Progenitor cell of endocrine pancreas (in vitro differentiated cells): ENCODE data around the gene PDHX. TPM values are rescaled to one million over a fixed set of nuclear protein-coding genes. Genes with fewer than 3 reads are reported as not detected.
A peak's percentile ranks its signal among the peaks of the same experiment; 100 is the strongest.

Experiments
- DNase-seq: peaks from one replicate; pipeline ENCODE4 v3.0.0; 2021; ENCODE audit warnings: low spot score; ENCODE audit not compliant: unreplicated experiment
- H3K27ac Mint-ChIP-seq: 2 replicates; pipeline ENCODE4 v1.8.0; 2021; ENCODE audit warnings: mild to moderate bottlenecking, moderate library complexity, mixed read lengths
- H3K27me3 Mint-ChIP-seq: 2 replicates; pipeline ENCODE4 v1.8.0; 2021; ENCODE audit warnings: mixed read lengths
- H3K36me3 Mint-ChIP-seq: 2 replicates; pipeline ENCODE4 v1.8.0; 2022; ENCODE audit warnings: mixed read lengths; ENCODE audit not compliant: insufficient read depth
- H3K4me1 Mint-ChIP-seq: 2 replicates; pipeline ENCODE4 v1.8.0; 2021; ENCODE audit warnings: low read depth, mixed read lengths
- H3K4me3 Mint-ChIP-seq: 2 replicates; pipeline ENCODE4 v1.8.0; 2021; ENCODE audit warnings: low read depth, mild to moderate bottlenecking, moderate library complexity, mixed read lengths
- H3K9me3 Mint-ChIP-seq: 2 replicates; pipeline ENCODE4 v1.8.0; 2021; ENCODE audit warnings: low read depth, mixed read lengths
- CTCF ChIP-seq: fragments of 200-600 bp; sonication (generic); IDR thresholded peaks from one replicate; pipeline ENCODE4 v1.5.0; 2021; ENCODE audit warnings: antibody characterized with exemption, mild to moderate bottlenecking; ENCODE audit not compliant: unreplicated experiment
- total RNA-seq: library from RNA; stranded (reverse); gene quantifications from 2 replicates; pipeline ENCODE4 v1.2.1, GENCODE V29; 2021

PDHX gene
- total RNA-seq, 1 donor from 2014 or later, result 39.9 TPM

- DNase-seq, result no peak
- Mint-ChIP-seq H3K4me1 (peaks cover 35% of the 10 kb centered on the region), H3K9me3 (peaks cover 12% of the 10 kb centered on the region), H3K27ac (peak overlapping the region; percentile 18), H3K27me3 (no peaks in the 10 kb centered on the region), H3K36me3 (peaks cover 42% of the 10 kb centered on the region), H3K4me3 (no peak overlapping the region)
- TF ChIP-seq CTCF, result no peak
Measured at GRCh38 chr11:34977089-34977912, 60.9 kb downstream of the PDHX start.

GRCh38 chr11:34978236-34979191, 62.1 kb downstream of the PDHX start:
- DNase-seq, result no peak
- peak overlapping the region; percentile 89 for H3K27ac Mint-ChIP-seq
- no peak for TF ChIP-seq CTCF

GRCh38 chr11:34984514-34984913, 68.1 kb downstream of the PDHX start:
- no peak for DNase-seq
- Mint-ChIP-seq H3K4me3 (no peak overlapping the region), H3K9me3 (peaks cover 11% of the 10 kb centered on the region), H3K27me3 (no peaks in the 10 kb centered on the region), H3K4me1 (peaks cover 14% of the 10 kb centered on the region), H3K27ac (no peak overlapping the region), H3K36me3 (peaks cover 52% of the 10 kb centered on the region)
- TF ChIP-seq CTCF, result no peak

More at GRCh38 chr11:34978236-34979191, 62.1 kb downstream of the PDHX start:
- H3K36me3 Mint-ChIP-seq, result peaks cover 44% of the 10 kb centered on the region
- H3K4me3 Mint-ChIP-seq, result no peak overlapping the region
- peaks cover 13% of the 10 kb centered on the region for H3K9me3 Mint-ChIP-seq
- no peaks in the 10 kb centered on the region for H3K27me3 Mint-ChIP-seq
- H3K4me1 Mint-ChIP-seq, result peaks cover 35% of the 10 kb centered on the region

GRCh38 chr11:34986883-34987520, 70.6 kb downstream of the PDHX start:
- TF ChIP-seq CTCF, result no peak
- Mint-ChIP-seq H3K9me3 (peaks cover 8% of the 10 kb centered on the region), H3K4me3 (no peak overlapping the region), H3K27ac (peak overlapping the region; percentile 28), H3K36me3 (peaks cover 41% of the 10 kb centered on the region), H3K27me3 (no peaks in the 10 kb centered on the region), H3K4me1 (peaks cover 14% of the 10 kb centered on the region)
- DNase-seq, result no peak

GRCh38 chr11:34987617-34988016, 71.2 kb downstream of the PDHX start:
- H3K4me3 Mint-ChIP-seq, result no peak overlapping the region
- TF ChIP-seq CTCF, result no peak
- H3K27me3 Mint-ChIP-seq, result no peaks in the 10 kb centered on the region
- H3K36me3 Mint-ChIP-seq, result peaks cover 36% of the 10 kb centered on the region
- H3K4me1 Mint-ChIP-seq, result peaks cover 14% of the 10 kb centered on the region
- H3K27ac Mint-ChIP-seq, result no peak overlapping the region
- no peak for DNase-seq
- H3K9me3 Mint-ChIP-seq, result peaks cover 3% of the 10 kb centered on the region
